ENCODE data around the gene SSC5D.

The SSC5D gene

GRCh38 chr19:55441319-55441691, 46.9 kb upstream of the SSC5D start:
- H3K9ac ChIP-seq (ENCODE audit: low read depth, low read length), result no peak overlapping the region
- H3K9me3 ChIP-seq (ENCODE audit: insufficient read depth, low read length, severe bottlenecking), result no peaks in the 10 kb centered on the region
- DNase-seq (no peak), ATAC-seq (ENCODE audit: insufficient read depth, low read depth) (no peak)
- peaks cover 32% of the 10 kb centered on the region for H3K27me3 ChIP-seq (ENCODE audit: insufficient read depth, low read length, poor library complexity)
- no peaks in the 10 kb centered on the region for H3K36me3 ChIP-seq (ENCODE audit: insufficient read depth, low read length)
- peaks cover 12% of the 10 kb centered on the region for H3K4me1 ChIP-seq (ENCODE audit: insufficient read depth, low read length)
- TF ChIP-seq EZH2 (IDR thresholded peaks at IDR 0.05; ENCODE audit: borderline replicate concordance, low read depth, low read length, severe bottlenecking), result no peak
- no peak for TF ChIP-seq CTCF (IDR thresholded peaks at IDR 0.05; ENCODE audit: borderline replicate concordance, extremely low read depth, low read length, poor library complexity, severe bottlenecking)
- H3K4me3 ChIP-seq (ENCODE audit: low read depth in 1 of 2, low read length in 2 of 2), result no peak overlapping the region
- H2AFZ ChIP-seq (ENCODE audit: low read depth, low read length), result no peak overlapping the region
- H3K79me2 ChIP-seq (ENCODE audit: insufficient read depth, low read length), result no peaks in the 10 kb centered on the region
- H3K4me2 ChIP-seq (ENCODE audit: insufficient read depth, low read length), result no peak overlapping the region
- H4K20me1 ChIP-seq (ENCODE audit: insufficient read depth, low read length), result peaks cover 18% of the 10 kb centered on the region
- no peak overlapping the region for H3K27ac ChIP-seq (ENCODE audit: low read length)

- H4K20me1 ChIP-seq (ENCODE audit: insufficient read depth, low read length), result peaks cover 18% of the 10 kb centered on the region
- H3K4me3 ChIP-seq (ENCODE audit: low read depth in 1 of 2, low read length in 2 of 2), result no peak overlapping the region
- no peaks in the 10 kb centered on the region for H3K79me2 ChIP-seq (ENCODE audit: insufficient read depth, low read length)
- peaks cover 12% of the 10 kb centered on the region for H3K4me1 ChIP-seq (ENCODE audit: insufficient read depth, low read length)
- H3K9me3 ChIP-seq (ENCODE audit: insufficient read depth, low read length, severe bottlenecking), result no peaks in the 10 kb centered on the region
- no peak for ATAC-seq (ENCODE audit: insufficient read depth, low read depth)
- no peak overlapping the region for H3K9ac ChIP-seq (ENCODE audit: low read depth, low read length)
- TF ChIP-seq CTCF (IDR thresholded peaks at IDR 0.05; ENCODE audit: borderline replicate concordance, extremely low read depth, low read length, poor library complexity, severe bottlenecking), result no peak
- no peak for TF ChIP-seq EZH2 (IDR thresholded peaks at IDR 0.05; ENCODE audit: borderline replicate concordance, low read depth, low read length, severe bottlenecking)
- no peak for DNase-seq
- no peak overlapping the region for H2AFZ ChIP-seq (ENCODE audit: low read depth, low read length)
- no peaks in the 10 kb centered on the region for H3K36me3 ChIP-seq (ENCODE audit: insufficient read depth, low read length)
- H3K27ac ChIP-seq (ENCODE audit: low read length), result no peak overlapping the region
- no peak overlapping the region for H3K4me2 ChIP-seq (ENCODE audit: insufficient read depth, low read length)
- peaks cover 32% of the 10 kb centered on the region for H3K27me3 ChIP-seq (ENCODE audit: insufficient read depth, low read length, poor library complexity)
These were observed 46.4 kb upstream of the SSC5D start for GRCh38 chr19:55441692-55442321.

DNA sequence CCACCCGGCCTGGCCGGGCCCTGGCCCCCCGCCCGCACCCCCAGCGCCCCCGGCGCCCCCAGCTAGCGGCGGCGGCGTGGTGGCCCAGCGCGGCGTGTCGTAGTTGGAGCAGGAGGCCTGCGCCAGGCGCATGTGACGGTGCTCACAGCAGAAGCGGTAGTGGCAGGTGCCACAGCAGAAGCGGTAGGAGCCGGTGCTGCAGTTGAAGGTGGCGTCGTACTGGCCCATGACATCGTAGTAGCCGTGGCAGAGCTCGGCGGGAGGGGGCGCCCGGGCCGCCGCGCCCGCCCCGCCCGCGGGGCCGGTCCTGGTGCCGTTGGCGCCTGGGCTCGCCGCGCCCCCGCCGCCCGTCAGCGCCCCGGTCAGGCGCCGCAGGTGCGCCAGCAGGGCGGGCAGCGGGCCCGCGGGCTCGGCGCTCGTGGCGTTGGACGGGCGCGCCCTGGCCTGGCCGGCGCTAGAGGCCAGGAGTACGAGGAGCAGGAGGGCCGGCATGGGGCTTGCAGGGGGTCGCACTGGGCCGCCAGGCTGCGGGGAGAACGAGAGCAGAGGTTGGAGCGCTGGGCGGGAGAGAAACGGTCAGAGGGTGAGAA, 45.8 kb upstream of the SSC5D start:
- H3K79me2 ChIP-seq (ENCODE audit: insufficient read depth, low read length), result no peaks in the 10 kb centered on the region
- no peaks in the 10 kb centered on the region for H3K9me3 ChIP-seq (ENCODE audit: insufficient read depth, low read length, severe bottlenecking)
- no peaks in the 10 kb centered on the region for H3K36me3 ChIP-seq (ENCODE audit: insufficient read depth, low read length)
- H3K4me1 ChIP-seq (ENCODE audit: insufficient read depth, low read length), result peaks cover 12% of the 10 kb centered on the region
- H2AFZ ChIP-seq (ENCODE audit: low read depth, low read length), result no peak overlapping the region
- ATAC-seq (ENCODE audit: insufficient read depth, low read depth) (no peak), DNase-seq (no peak)
- H3K27me3 ChIP-seq (ENCODE audit: insufficient read depth, low read length, poor library complexity), result peaks cover 32% of the 10 kb centered on the region
- TF ChIP-seq CTCF (IDR thresholded peaks at IDR 0.05; ENCODE audit: borderline replicate concordance, extremely low read depth, low read length, poor library complexity, severe bottlenecking) (no peak), EZH2 (IDR thresholded peaks at IDR 0.05; ENCODE audit: borderline replicate concordance, low read depth, low read length, severe bottlenecking) (no peak)
- H3K9ac ChIP-seq (ENCODE audit: low read depth, low read length), result no peak overlapping the region
- no peak overlapping the region for H3K4me2 ChIP-seq (ENCODE audit: insufficient read depth, low read length)
- peaks cover 22% of the 10 kb centered on the region for H4K20me1 ChIP-seq (ENCODE audit: insufficient read depth, low read length)
- no peak overlapping the region for H3K27ac ChIP-seq (ENCODE audit: low read length)
- H3K4me3 ChIP-seq (ENCODE audit: low read depth in 1 of 2, low read length in 2 of 2), result no peak overlapping the region

Data from DND-41 (cell line).